HG02970 (cell line): ENCODE measurements around the gene CTCFL.

Experiments
- ATAC-seq: cut with Tn5 transposase; IDR thresholded peaks from one replicate; pipeline ENCODE4 v1.9.1; 2021; ENCODE audit warnings: mild to moderate bottlenecking, moderate library complexity, moderate number of reproducible peaks; ENCODE audit not compliant: unreplicated experiment, low FRiP score

The CTCFL gene

GRCh38 chr20:57560554-57561355 is 35.8 kb upstream of the CTCFL start, which contains the start of gene PCK1:
PCK1 (plus strand) TSS chr20:57561110; CDS start chr20:57561412, 302 bp downstream.
- ATAC-seq, result no peak

- no peak for ATAC-seq
Observed at GRCh38 chr20:57559658-57560553, 35.0 kb upstream of the CTCFL start.

GRCh38 chr20:57559289-57559634 is 34.3 kb upstream of the CTCFL start:
- no peak for ATAC-seq

GRCh38 chr20:57558614-57559288 is 33.8 kb upstream of the CTCFL start:
- ATAC-seq, result no peak

- no peak for ATAC-seq
Observed at GRCh38 chr20:57557926-57558613, 33.1 kb upstream of the CTCFL start.

- no peak for ATAC-seq
Observed at GRCh38 chr20:57556980-57557274, 32.0 kb upstream of the CTCFL start.

GRCh38 chr20:57555457-57556184 is 30.7 kb upstream of the CTCFL start:
- no peak for ATAC-seq

- no peak for ATAC-seq
Observed at GRCh38 chr20:57553376-57554018, 28.6 kb upstream of the CTCFL start.

- no peak for ATAC-seq
Observed at GRCh38 chr20:57552471-57552870, 27.5 kb upstream of the CTCFL start.

GRCh38 chr20:57548177-57549058 is 23.5 kb upstream of the CTCFL start:
- ATAC-seq, result no peak

GRCh38 chr20:57546956-57547649 is 22.2 kb upstream of the CTCFL start:
- no peak for ATAC-seq

- no peak for ATAC-seq
Observed at GRCh38 chr20:57545927-57546662, 21.2 kb upstream of the CTCFL start.

GRCh38 chr20:57544838-57545564 is 20.1 kb upstream of the CTCFL start:
- no peak for ATAC-seq

- no peak for ATAC-seq
Observed at GRCh38 chr20:57543754-57544153, 18.8 kb upstream of the CTCFL start.

GRCh38 chr20:57540890-57541580 is 16.1 kb upstream of the CTCFL start:
- no peak for ATAC-seq

GRCh38 chr20:57539889-57540288 is 14.9 kb upstream of the CTCFL start:
- no peak for ATAC-seq
